ENCODE results near the gene CACNB1.

GRCh38 chr17:39181303-39181702, 16.2 kb downstream of the CACNB1 start:
- no peak for TF ChIP-seq CTCF (conservative IDR thresholded peaks at IDR 0.05; ENCODE audit: low read depth, low read length)
- TF ChIP-seq EZH2phosphoT487 (IDR thresholded peaks at IDR 0.05; ENCODE audit: borderline replicate concordance, low read length): no peak

Measured in PC-3 (cell line).